Coronary artery (tissue), 2 donors: ENCODE measurements around the gene MDM2.

ENCODE experiments used
- DNase-seq: peaks from one replicate; pipeline ENCODE4 v3.0.0-alpha.2; 2017; ENCODE audit warnings: low spot score
- H3K27ac ChIP-seq, 2 donors: fragments of 200-600 bp; sonication (generic); one replicate each; pipeline ENCODE4 v1.5.1; 2016 to 2019
- H3K4me3 ChIP-seq: fragments of 200-600 bp; sonication (generic); 2 replicates; pipeline ENCODE4 v1.5.1; 2016; ENCODE audit warnings: mild to moderate bottlenecking, moderate library complexity
- CTCF ChIP-seq: fragments of 200-600 bp; sonication (generic); IDR thresholded peaks from one replicate; pipeline ENCODE4 v1.5.1; 2019; ENCODE audit warnings: antibody characterized with exemption

Gene MDM2

GRCh38 chr12:68844788-68845695 lies 37.1 kb downstream of the MDM2 start:
- Histone ChIP-seq H3K4me3 (no peak overlapping the region), H3K27ac (no peak overlapping the region)
- no peak for DNase-seq
- no peak for TF ChIP-seq CTCF

- H3K27ac ChIP-seq: no peak overlapping the region
- no peak overlapping the region for H3K4me3 ChIP-seq
Measured at GRCh38 chr12:68846811-68847210, 38.8 kb downstream of the MDM2 start.

GRCh38 chr12:68850390-68850789 lies 42.4 kb downstream of the MDM2 start:
- Histone ChIP-seq H3K4me3 (no peak overlapping the region), H3K27ac (no peak overlapping the region)
- no peak for DNase-seq
- TF ChIP-seq CTCF: no peak

More at GRCh38 chr12:68846811-68847210, 38.8 kb downstream of the MDM2 start:
- no peak for TF ChIP-seq CTCF
- no peak for DNase-seq

GRCh38 chr12:68851592-68852306 lies 43.8 kb downstream of the MDM2 start:
- H3K4me3 ChIP-seq: no peak overlapping the region
- DNase-seq: no peak
- no peak overlapping the region for H3K27ac ChIP-seq
- TF ChIP-seq CTCF: no peak

- DNase-seq: no peak
- Histone ChIP-seq H3K27ac (no peak overlapping the region), H3K4me3 (no peak overlapping the region)
- no peak for TF ChIP-seq CTCF
Measured at GRCh38 chr12:68853396-68854077, 45.6 kb downstream of the MDM2 start.

GRCh38 chr12:68854078-68854468 lies 46.1 kb downstream of the MDM2 start:
- H3K4me3 ChIP-seq: no peak overlapping the region
- no peak for TF ChIP-seq CTCF
- DNase-seq: no peak
- no peak overlapping the region for H3K27ac ChIP-seq
